Uterus (tissue), 4 donors: ENCODE data around the gene KCNMA1. TPM values are rescaled to one million over a fixed set of nuclear protein-coding genes. Genes with fewer than 3 reads are reported as not detected.

Source experiments
- DNase-seq, 2 donors: peaks; one replicate each; pipeline ENCODE4 v3.0.0-alpha.2; 2019 to 2020
- H3K27ac ChIP-seq, 2 donors: fragments of 200-600 bp; sonication (generic); 1 replicate in 1 of 2; 2 replicates in 1 of 2; pipeline ENCODE4 v1.5.1; 2016 to 2018
- H3K27me3 ChIP-seq, 2 donors: fragments of 200-600 bp; sonication (generic); one replicate each; pipeline ENCODE4 v1.5.1; 2018 to 2019; ENCODE audit warnings: control low read depth in 1 of 2
- H3K36me3 ChIP-seq, 2 donors: fragments of 200-600 bp; sonication (generic); one replicate each; pipeline ENCODE4 v1.5.1; 2019; ENCODE audit warnings: control low read depth in 1 of 2
- H3K4me1 ChIP-seq, 2 donors: fragments of 200-600 bp; sonication (generic); one replicate each; pipeline ENCODE4 v1.5.1; 2018 to 2019; ENCODE audit warnings: control low read depth in 1 of 2
- H3K4me3 ChIP-seq, 2 donors: fragments of 200-600 bp; sonication (generic); 1 replicate in 1 of 2; 2 replicates in 1 of 2; pipeline ENCODE4 v1.5.1; 2018 to 2019; ENCODE audit warnings: mild to moderate bottlenecking in 1 of 2
- H3K9me3 ChIP-seq, 2 donors: fragments of 200-600 bp; sonication (generic); one replicate each; pipeline ENCODE4 v1.5.1; 2019; ENCODE audit warnings: control low read depth in 1 of 2
- POLR2A ChIP-seq, 2 donors: fragments of 450-650 bp; IDR thresholded peaks; one replicate each; pipeline ENCODE4 v1.6.1; 2016; ENCODE audit warnings: antibody characterized with exemption in 2 of 2, mild to moderate bottlenecking in 1 of 2, moderate library complexity in 1 of 2
- intact Hi-C: fragments of 100-400 bp; cut with DNase I; formaldehyde crosslinking; loops from one replicate; pipeline ENCODE4 v1.15.1; 2023; ENCODE audit warnings: low total_unique reads
- total RNA-seq, 4 donors: library from RNA; depleted of rRNA in 3 of 4; stranded (reverse); fragments of >200 nt in 3 of 4; gene quantifications; one replicate each; pipeline versions ENCODE4 v1.1.0 to v1.2.4, GENCODE V29; 2014 to 2023
- TF ChIP-seq, protein P1 (sequence below), 4 experiments: fragments of 200-600 bp in 2 of 4; fragments of 450-650 bp in 2 of 4; sonication (generic) in 2 of 4; IDR thresholded peaks; one replicate each; pipeline ENCODE4 v1.5.1; 2016 to 2019; ENCODE audit warnings: antibody characterized with exemption in 4 of 4, mild to moderate bottlenecking in 2 of 4, moderate library complexity in 1 of 4
- donor health status: DM: yes; HTN: yes; CAD: no.

KCNMA1 gene
- total RNA-seq, 4 donors from 2014 or later: 86.2 to 236 (median 164) TPM

DNA sequence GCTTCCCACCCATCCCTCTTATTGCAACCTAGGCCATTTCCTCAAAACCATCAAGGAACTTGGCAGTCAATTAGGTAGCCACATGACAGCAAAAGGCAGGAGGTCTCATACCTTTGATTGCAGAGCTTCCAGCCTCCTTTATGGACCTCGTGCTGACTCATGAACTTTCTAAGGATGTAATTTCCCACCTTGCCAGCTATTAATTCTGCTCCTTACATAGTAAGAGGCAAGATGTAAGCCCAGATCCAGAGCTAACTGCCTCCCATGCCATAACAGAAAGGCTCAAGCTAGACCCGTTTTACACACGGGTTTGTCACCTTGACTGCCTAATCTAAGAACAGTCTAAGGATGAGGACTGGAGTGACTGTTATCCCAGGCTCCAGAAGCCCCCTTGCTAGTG, 565.7 kb downstream of the KCNMA1 start:
- Histone ChIP-seq H3K36me3 (no peaks in the 10 kb centered on the region), H3K27me3 (no peaks in the 10 kb centered on the region), H3K9me3 (no peaks in the 10 kb centered on the region), H3K4me3 (no peak overlapping the region), H3K27ac (no peak overlapping the region), H3K4me1 (no peaks in the 10 kb centered on the region)
- DNase-seq: no peak
- intact Hi-C loops: no loop called here
- TF ChIP-seq, protein P1, sequence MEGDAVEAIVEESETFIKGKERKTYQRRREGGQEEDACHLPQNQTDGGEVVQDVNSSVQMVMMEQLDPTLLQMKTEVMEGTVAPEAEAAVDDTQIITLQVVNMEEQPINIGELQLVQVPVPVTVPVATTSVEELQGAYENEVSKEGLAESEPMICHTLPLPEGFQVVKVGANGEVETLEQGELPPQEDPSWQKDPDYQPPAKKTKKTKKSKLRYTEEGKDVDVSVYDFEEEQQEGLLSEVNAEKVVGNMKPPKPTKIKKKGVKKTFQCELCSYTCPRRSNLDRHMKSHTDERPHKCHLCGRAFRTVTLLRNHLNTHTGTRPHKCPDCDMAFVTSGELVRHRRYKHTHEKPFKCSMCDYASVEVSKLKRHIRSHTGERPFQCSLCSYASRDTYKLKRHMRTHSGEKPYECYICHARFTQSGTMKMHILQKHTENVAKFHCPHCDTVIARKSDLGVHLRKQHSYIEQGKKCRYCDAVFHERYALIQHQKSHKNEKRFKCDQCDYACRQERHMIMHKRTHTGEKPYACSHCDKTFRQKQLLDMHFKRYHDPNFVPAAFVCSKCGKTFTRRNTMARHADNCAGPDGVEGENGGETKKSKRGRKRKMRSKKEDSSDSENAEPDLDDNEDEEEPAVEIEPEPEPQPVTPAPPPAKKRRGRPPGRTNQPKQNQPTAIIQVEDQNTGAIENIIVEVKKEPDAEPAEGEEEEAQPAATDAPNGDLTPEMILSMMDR (IDR thresholded peaks at IDR 0.05): no peak
- TF ChIP-seq POLR2A (IDR thresholded peaks at IDR 0.05): no peak

DNA sequence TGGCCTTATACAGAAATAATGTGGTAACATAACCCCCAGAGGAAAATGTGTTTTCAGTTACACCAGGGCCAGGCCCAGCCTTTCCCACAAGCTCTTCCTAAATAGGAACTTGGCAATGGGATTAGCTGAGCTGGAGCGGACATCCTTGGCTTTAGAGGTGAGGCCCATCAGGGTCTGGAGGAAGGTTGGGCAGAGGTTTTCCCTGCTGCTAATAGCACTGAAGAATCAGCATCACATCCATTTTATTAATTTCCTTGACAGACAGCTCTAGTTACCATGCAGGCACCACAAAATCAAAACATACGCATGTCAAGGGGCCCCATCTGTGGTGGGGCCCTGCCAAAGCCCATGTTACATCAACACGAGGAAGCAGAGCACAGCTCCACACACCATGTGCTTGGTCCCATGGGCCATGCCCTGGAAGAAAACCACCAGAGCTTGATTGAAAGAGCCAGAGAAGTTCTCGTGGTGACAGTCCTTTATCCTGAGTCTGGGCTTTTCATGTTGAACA, 566.6 kb downstream of the KCNMA1 start:
- no peak overlapping the region for H3K27ac ChIP-seq
- no peak for DNase-seq
- no peaks in the 10 kb centered on the region for H3K4me1 ChIP-seq
- no peak for TF ChIP-seq POLR2A (IDR thresholded peaks at IDR 0.05)
- TF ChIP-seq, protein P1 (IDR thresholded peaks at IDR 0.05): no peak
- no peaks in the 10 kb centered on the region for H3K27me3 ChIP-seq
- H3K36me3 ChIP-seq: no peaks in the 10 kb centered on the region
- H3K4me3 ChIP-seq: no peak overlapping the region
- H3K9me3 ChIP-seq: no peaks in the 10 kb centered on the region
- intact Hi-C loops: no loop called here

DNA sequence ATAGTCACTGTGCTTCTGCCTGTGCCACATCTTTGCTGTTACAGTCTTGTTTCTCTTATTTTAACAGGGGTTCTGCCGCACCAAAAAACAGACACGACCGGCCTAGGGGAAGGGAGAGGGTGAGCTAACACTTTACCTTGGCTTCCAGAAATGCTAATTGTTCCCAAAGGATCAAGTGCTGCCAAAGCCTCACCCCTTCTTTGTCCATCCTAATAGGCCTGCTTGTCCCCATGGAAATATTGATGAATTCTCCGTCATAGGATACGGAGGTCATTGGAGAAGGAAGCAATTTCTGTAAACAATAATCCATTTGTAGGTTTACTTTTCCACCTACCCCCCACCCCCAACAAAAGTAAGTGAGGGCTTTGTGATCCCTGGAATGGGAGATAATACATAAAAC, 567.3 kb downstream of the KCNMA1 start:
- intact Hi-C loops: no loop called here
- Histone ChIP-seq H3K27ac (no peak overlapping the region), H3K27me3 (no peaks in the 10 kb centered on the region), H3K4me3 (no peak overlapping the region), H3K9me3 (no peaks in the 10 kb centered on the region), H3K4me1 (no peaks in the 10 kb centered on the region), H3K36me3 (no peaks in the 10 kb centered on the region)
- no peak for TF ChIP-seq POLR2A (IDR thresholded peaks at IDR 0.05)
- TF ChIP-seq, protein P1 (IDR thresholded peaks at IDR 0.05): no peak
- no peak for DNase-seq

DNA sequence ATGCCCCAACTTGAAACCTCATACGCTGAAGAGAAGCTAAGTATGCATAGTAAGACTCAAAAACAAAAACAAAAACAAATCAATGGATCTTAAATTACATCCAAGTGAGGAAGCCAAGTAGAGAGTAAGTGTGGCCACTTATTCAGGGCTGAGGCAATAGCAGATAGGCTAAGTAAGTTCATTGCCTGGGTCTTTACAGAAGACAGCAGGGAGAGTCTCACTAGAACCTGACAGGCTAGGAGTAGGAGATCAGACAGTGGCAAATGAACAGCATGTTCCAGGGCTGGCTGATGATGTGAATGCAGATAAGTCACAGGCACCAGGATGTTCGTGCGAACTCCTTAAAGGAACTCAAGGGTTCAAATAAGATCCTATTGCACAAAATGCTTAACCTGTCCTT, 568.6 kb downstream of the KCNMA1 start:
- Histone ChIP-seq H3K9me3 (no peaks in the 10 kb centered on the region), H3K4me1 (no peaks in the 10 kb centered on the region), H3K27me3 (no peaks in the 10 kb centered on the region), H3K27ac (no peak overlapping the region), H3K4me3 (no peak overlapping the region), H3K36me3 (no peaks in the 10 kb centered on the region)
- intact Hi-C loops: no loop called here
- TF ChIP-seq, protein P1 (IDR thresholded peaks at IDR 0.05): no peak
- no peak for TF ChIP-seq POLR2A (IDR thresholded peaks at IDR 0.05)
- no peak for DNase-seq

DNA sequence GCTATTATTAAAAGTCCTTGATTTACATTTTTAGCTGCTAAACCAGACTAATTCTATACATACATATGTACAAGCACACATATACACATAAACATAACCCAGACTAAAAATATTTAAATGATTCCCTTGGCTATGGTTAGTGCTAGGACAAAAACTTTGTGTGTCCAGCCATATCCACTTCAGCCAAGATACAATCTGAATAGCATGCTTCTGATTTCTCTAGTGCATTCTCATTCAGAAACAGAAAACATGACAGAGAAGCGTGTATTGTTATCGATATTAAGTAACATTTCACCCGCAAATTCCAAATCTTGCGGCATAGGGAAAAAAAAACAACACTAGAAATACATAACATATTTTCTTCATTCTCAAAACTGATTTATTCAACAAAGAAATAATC, 569.3 kb downstream of the KCNMA1 start:
- H3K9me3 ChIP-seq: no peaks in the 10 kb centered on the region
- H3K27ac ChIP-seq: no peak overlapping the region
- H3K4me1 ChIP-seq: no peaks in the 10 kb centered on the region
- TF ChIP-seq, protein P1 (IDR thresholded peaks at IDR 0.05): no peak
- TF ChIP-seq POLR2A (IDR thresholded peaks at IDR 0.05): no peak
- no peaks in the 10 kb centered on the region for H3K36me3 ChIP-seq
- no peak overlapping the region for H3K4me3 ChIP-seq
- no peaks in the 10 kb centered on the region for H3K27me3 ChIP-seq
- intact Hi-C loops: no loop called here
- DNase-seq: no peak
